Measurements from ENCODE around the gene BOK. TPM values are rescaled to one million over a fixed set of nuclear protein-coding genes. Genes with fewer than 3 reads are reported as not detected.
"Not testable (repeated sequence)": the region's sequence is repeated elsewhere in the genome, so short reads cannot be mapped to it uniquely, and the experiment has no call there.

BOK gene
- polyA plus RNA-seq, 1 donor = 15.1 TPM

GRCh38 chr2:241554610-241555322 lies 3.8 kb upstream of the BOK start:
- no peak for DNase-seq

- DNase-seq = no peak
Observed at GRCh38 chr2:241555711-241556110, 2.8 kb upstream of the BOK start.

GRCh38 chr2:241556746-241557145 lies 1.8 kb upstream of the BOK start:
- DNase-seq = no peak

GRCh38 chr2:241559323-241560161 lies 997 bp downstream of the BOK start:
- no peak for DNase-seq

GRCh38 chr2:241560162-241560882 lies 1.8 kb downstream of the BOK start:
- no peak for DNase-seq

- no peak for DNase-seq
Observed at GRCh38 chr2:241560883-241561474, 2.4 kb downstream of the BOK start.

GRCh38 chr2:241561832-241562231 lies 3.3 kb downstream of the BOK start:
- no peak for DNase-seq

- DNase-seq = no peak
Observed at GRCh38 chr2:241562269-241562891, 3.8 kb downstream of the BOK start.

- no peak for DNase-seq
Observed at GRCh38 chr2:241563031-241563507, 4.5 kb downstream of the BOK start.

GRCh38 chr2:241563571-241563980 lies 5.0 kb downstream of the BOK start:
- no peak for DNase-seq

GRCh38 chr2:241563981-241564595 lies 5.5 kb downstream of the BOK start:
- no peak for DNase-seq

GRCh38 chr2:241564596-241565410 lies 6.3 kb downstream of the BOK start:
- no peak for DNase-seq

GRCh38 chr2:241565411-241565810 lies 6.9 kb downstream of the BOK start:
- DNase-seq = no peak

- not testable (repeated sequence) for DNase-seq
Observed at GRCh38 chr2:241566021-241566420, 7.5 kb downstream of the BOK start.

- DNase-seq = no peak
Observed at GRCh38 chr2:241566468-241566867, 7.9 kb downstream of the BOK start.

- DNase-seq = not testable (repeated sequence)
Observed at GRCh38 chr2:241567266-241567665, 8.7 kb downstream of the BOK start.

- no peak for DNase-seq
Observed at GRCh38 chr2:241567776-241568175, 9.2 kb downstream of the BOK start.

- no peak for DNase-seq
Observed at GRCh38 chr2:241568726-241569125, 10.2 kb downstream of the BOK start.

- DNase-seq = no peak
Observed at GRCh38 chr2:241569831-241570281, 11.3 kb downstream of the BOK start.

- DNase-seq = no peak
Observed at GRCh38 chr2:241570961-241571581, 12.5 kb downstream of the BOK start.
